ENCODE measurements around the gene PIKFYVE. TPM values are rescaled to one million over a fixed set of nuclear protein-coding genes. Genes with fewer than 3 reads are reported as not detected.

Gene PIKFYVE
- total RNA-seq, 1 experiment from 2014 or later = 32.1 TPM

- TF ChIP-seq, protein P1, sequence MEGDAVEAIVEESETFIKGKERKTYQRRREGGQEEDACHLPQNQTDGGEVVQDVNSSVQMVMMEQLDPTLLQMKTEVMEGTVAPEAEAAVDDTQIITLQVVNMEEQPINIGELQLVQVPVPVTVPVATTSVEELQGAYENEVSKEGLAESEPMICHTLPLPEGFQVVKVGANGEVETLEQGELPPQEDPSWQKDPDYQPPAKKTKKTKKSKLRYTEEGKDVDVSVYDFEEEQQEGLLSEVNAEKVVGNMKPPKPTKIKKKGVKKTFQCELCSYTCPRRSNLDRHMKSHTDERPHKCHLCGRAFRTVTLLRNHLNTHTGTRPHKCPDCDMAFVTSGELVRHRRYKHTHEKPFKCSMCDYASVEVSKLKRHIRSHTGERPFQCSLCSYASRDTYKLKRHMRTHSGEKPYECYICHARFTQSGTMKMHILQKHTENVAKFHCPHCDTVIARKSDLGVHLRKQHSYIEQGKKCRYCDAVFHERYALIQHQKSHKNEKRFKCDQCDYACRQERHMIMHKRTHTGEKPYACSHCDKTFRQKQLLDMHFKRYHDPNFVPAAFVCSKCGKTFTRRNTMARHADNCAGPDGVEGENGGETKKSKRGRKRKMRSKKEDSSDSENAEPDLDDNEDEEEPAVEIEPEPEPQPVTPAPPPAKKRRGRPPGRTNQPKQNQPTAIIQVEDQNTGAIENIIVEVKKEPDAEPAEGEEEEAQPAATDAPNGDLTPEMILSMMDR (conservative IDR thresholded peaks at IDR 0.05; ENCODE audit: low read depth, low read length) = no peak
- no peak for TF ChIP-seq EZH2 (IDR thresholded peaks at IDR 0.05; ENCODE audit: borderline replicate concordance, low read depth, low read length, poor library complexity, severe bottlenecking)
- Histone ChIP-seq H3K27ac (ENCODE audit: low read depth, low read length, poor library complexity, severe bottlenecking) (no peak overlapping the region), H3K36me3 (ENCODE audit: insufficient read depth, low read length, poor library complexity, severe bottlenecking) (peaks cover 49% of the 10 kb centered on the region), H3K4me1 (ENCODE audit: insufficient read depth, low read length, poor library complexity, severe bottlenecking) (no peaks in the 10 kb centered on the region), H3K27me3 (replicated peaks; ENCODE audit: insufficient read depth, low read depth, low read length, poor library complexity) (no peaks in the 10 kb centered on the region), H3K9me3 (ENCODE audit: low read depth, low read length, poor library complexity, severe bottlenecking) (no peaks in the 10 kb centered on the region), H3K4me3 (ENCODE audit: low read depth, low read length, poor library complexity, severe bottlenecking) (no peak overlapping the region)
- DNase-seq (ENCODE audit: low spot score) = no peak
- BruUV-seq (replicated peaks) = no TSS peak
- CTCF ChIA-PET = no interaction called here
- intact Hi-C loops (cut with micrococcal nuclease; ENCODE audit: unreplicated experiment) = no loop called here
- POLR2A ChIA-PET (ENCODE audit: low non-redundant PET) = no interaction called here
Measured at GRCh38 chr2:208280933-208281332, 14.9 kb downstream of the PIKFYVE start.

DNA sequence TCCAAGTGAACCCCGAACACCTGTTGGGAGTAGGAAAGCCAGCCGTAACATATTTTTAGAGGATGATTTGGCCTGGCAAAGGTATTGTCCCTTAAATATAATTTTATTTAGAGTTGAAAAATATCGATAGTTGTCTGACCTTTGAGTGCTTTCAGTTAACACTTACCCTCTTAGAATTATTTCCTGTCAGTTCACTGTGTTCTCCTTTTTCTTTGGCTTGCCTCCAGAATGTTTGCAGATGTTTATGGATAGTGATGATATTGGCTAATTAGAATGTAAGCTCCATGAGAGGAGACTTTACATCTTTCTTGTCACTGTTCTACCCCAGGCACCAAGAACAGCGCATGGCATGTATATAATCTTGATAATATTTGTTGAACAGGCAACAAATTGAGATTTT, 19.8 kb downstream of the PIKFYVE start:
- Histone ChIP-seq H3K4me1 (ENCODE audit: insufficient read depth, low read length, poor library complexity, severe bottlenecking) (peaks cover 3% of the 10 kb centered on the region), H3K27me3 (replicated peaks; ENCODE audit: insufficient read depth, low read depth, low read length, poor library complexity) (no peaks in the 10 kb centered on the region), H3K36me3 (ENCODE audit: insufficient read depth, low read length, poor library complexity, severe bottlenecking) (peaks cover 45% of the 10 kb centered on the region), H3K27ac (ENCODE audit: low read depth, low read length, poor library complexity, severe bottlenecking) (no peak overlapping the region), H3K4me3 (ENCODE audit: low read depth, low read length, poor library complexity, severe bottlenecking) (no peak overlapping the region), H3K9me3 (ENCODE audit: low read depth, low read length, poor library complexity, severe bottlenecking) (peaks cover 8% of the 10 kb centered on the region)
- intact Hi-C loops (cut with micrococcal nuclease; ENCODE audit: unreplicated experiment) = no loop called here
- TF ChIP-seq, protein P1 (conservative IDR thresholded peaks at IDR 0.05; ENCODE audit: low read depth, low read length) = no peak
- no peak for TF ChIP-seq EZH2 (IDR thresholded peaks at IDR 0.05; ENCODE audit: borderline replicate concordance, low read depth, low read length, poor library complexity, severe bottlenecking)
- no peak for DNase-seq (ENCODE audit: low spot score)
- POLR2A ChIA-PET (ENCODE audit: low non-redundant PET) = no interaction called here
- BruUV-seq (replicated peaks) = no TSS peak
- CTCF ChIA-PET = no interaction called here

GRCh38 chr2:208294482-208295024, 28.5 kb downstream of the PIKFYVE start:
- Histone ChIP-seq H3K27me3 (replicated peaks; ENCODE audit: insufficient read depth, low read depth, low read length, poor library complexity) (no peaks in the 10 kb centered on the region), H3K4me1 (ENCODE audit: insufficient read depth, low read length, poor library complexity, severe bottlenecking) (no peaks in the 10 kb centered on the region), H3K27ac (ENCODE audit: low read depth, low read length, poor library complexity, severe bottlenecking) (no peak overlapping the region), H3K4me3 (ENCODE audit: low read depth, low read length, poor library complexity, severe bottlenecking) (no peak overlapping the region), H3K36me3 (ENCODE audit: insufficient read depth, low read length, poor library complexity, severe bottlenecking) (peaks cover 32% of the 10 kb centered on the region), H3K9me3 (ENCODE audit: low read depth, low read length, poor library complexity, severe bottlenecking) (peaks cover 10% of the 10 kb centered on the region)
- CTCF ChIA-PET = no interaction called here
- TF ChIP-seq, protein P1 (conservative IDR thresholded peaks at IDR 0.05; ENCODE audit: low read depth, low read length) = no peak
- TF ChIP-seq EZH2 (IDR thresholded peaks at IDR 0.05; ENCODE audit: borderline replicate concordance, low read depth, low read length, poor library complexity, severe bottlenecking) = no peak
- no peak for DNase-seq (ENCODE audit: low spot score)
- BruUV-seq (replicated peaks) = no TSS peak
- POLR2A ChIA-PET (ENCODE audit: low non-redundant PET) = no interaction called here
- intact Hi-C loops (cut with micrococcal nuclease; ENCODE audit: unreplicated experiment) = no loop called here

Data from A673 (cell line).